ENCODE measurements around the gene BIRC6.

The BIRC6 gene

GRCh38 chr2:32376756-32377155 is 19.9 kb downstream of the BIRC6 start:
- no peak for DNase-seq (ENCODE audit: low read depth in 3 of 3)

DNA sequence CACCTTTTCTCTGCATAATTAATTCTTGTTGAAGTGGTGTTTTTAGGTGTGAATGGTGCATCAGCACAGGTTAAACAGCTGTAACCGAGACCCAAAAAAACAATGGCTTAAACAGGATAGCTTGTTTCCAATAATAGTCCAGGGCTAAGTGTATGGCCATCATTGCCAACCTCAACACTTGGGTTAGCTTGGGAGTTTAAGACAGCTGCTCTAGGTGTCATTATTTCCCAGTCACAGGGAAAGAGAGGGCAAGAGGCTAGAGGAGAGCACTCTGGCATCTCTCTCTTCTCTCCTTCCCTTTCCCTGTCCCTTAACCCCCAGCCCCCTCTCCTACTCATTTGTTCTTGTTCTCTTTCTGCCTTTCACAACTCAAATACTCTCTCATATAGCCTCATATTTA is 21.1 kb downstream of the BIRC6 start:
- DNase-seq (ENCODE audit: low read depth in 3 of 3), result no peak

DNA sequence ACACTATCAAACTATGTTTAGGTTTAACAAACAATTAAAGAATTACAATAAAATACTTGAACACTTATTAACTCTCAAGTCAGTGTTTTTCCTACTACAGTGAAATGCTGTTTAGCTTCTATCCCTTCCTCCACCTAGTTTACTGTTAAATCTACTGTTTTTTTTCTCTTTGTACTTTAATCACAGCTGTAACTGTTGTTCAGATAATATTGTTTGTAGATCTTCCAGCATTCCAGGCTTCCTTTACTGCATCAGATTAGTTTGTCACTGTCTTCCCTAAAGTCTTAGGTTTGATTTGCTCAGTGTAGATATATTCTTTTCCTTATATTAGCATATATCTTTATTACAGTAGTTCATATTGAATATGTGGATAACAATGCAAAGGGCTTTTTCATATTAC is 22.5 kb downstream of the BIRC6 start:
- DNase-seq (ENCODE audit: low read depth in 3 of 3), result no peak

DNA sequence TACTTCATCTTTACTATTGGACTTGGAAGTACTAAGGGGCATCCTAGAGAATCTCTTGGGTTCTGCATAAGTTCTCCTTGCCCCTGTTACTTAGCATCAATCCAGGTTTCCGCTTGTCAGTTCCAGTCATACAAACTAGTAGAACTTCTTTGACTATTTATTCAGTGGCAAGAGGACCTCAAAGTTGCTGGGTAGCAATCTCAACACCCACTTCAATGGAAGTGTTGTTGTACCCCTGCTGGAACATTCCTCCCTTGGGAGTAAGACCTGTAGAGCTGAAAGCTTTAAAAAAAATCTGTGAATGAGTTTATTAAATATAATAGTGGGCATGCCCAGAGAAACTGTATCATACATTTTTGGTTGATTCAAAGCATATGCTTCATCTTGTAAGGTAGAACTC is 27.0 kb downstream of the BIRC6 start:
- DNase-seq (ENCODE audit: low read depth in 3 of 3), result no peak

DNA sequence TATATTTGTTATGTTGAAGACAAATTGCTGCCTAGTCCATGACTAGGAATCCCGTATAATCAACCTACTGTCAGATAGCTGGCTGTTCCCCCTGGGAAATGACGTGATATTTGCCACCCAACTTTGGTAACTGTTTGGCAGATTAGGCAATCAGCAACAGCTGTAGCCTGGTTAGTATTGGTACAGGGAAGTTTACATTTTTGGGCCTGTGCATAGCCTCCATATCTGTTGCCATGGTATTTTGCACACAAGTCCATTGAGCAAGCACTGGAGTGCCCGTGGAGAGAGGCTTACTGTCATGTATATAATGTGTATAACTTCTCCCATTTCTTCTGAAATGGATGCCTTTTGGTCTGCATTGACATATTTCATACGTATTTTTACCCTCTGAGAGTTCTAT is 27.7 kb downstream of the BIRC6 start:
- no peak for DNase-seq (ENCODE audit: low read depth in 3 of 3)

DNA sequence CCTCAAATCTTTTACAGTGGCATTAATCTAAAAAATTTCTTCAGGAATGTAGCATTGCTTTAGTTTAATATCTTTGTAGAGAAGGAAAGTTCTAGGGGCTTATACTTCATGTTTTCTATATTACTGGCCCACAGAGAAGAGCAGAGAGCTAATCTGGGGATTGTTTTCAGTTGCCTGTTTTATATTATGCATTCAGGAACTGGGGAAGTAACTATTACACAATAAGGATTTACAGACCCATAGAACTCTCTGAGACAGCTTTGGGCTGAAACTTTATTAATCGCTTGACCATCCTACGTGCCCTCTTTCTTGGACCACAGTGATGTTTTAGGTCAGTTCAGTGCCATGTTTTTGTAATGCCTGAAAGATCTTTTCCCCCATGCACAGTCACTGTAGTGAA is 29.9 kb downstream of the BIRC6 start:
- no peak for DNase-seq (ENCODE audit: low read depth in 3 of 3)

- DNase-seq (ENCODE audit: low read depth in 3 of 3), result no peak
Observed at GRCh38 chr2:32399221-32399620, 42.4 kb downstream of the BIRC6 start.

- no peak for DNase-seq (ENCODE audit: low read depth in 3 of 3)
Observed at GRCh38 chr2:32402091-32402490, 45.3 kb downstream of the BIRC6 start.

DNA sequence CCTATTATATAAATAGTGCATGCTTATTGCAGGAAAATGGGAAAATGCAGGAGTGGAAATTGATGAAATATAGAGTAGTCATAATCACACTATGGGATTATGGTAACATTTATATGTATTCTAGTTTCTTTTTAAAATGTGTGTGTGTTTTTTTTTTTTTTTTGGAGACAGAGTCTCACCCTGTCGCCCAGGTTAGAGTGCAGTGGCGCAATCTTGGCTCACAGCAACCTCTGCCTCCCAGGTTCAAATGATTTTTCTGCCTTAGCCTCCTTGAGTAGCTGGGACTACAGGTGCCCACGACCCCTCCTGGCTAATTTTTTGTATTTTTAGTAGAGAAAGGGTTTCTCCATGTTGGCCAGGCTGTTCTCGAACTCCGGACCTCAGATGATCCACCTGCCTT is 47.0 kb downstream of the BIRC6 start:
- no peak for DNase-seq (ENCODE audit: low read depth in 3 of 3)

DNA sequence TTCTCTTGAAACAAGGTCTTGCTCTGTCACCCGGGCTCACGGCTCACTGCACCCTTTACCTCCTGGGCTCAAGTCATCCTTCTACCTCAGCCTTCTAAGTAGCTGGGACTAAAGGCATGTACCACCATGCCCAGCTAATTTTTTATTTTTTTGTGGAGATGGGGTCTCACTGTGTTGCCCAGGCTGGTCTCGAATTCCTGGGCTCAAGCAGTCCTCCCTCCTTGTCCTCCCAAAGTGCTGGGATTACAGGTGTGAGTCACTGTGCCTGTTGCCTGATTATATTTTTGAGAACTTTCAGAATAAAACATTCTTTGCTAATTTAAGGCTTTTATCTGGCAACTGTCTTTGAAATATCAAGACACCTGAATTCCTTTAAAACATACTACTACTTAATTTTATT is 47.9 kb downstream of the BIRC6 start:
- no peak for DNase-seq (ENCODE audit: low read depth in 3 of 3)

DNA sequence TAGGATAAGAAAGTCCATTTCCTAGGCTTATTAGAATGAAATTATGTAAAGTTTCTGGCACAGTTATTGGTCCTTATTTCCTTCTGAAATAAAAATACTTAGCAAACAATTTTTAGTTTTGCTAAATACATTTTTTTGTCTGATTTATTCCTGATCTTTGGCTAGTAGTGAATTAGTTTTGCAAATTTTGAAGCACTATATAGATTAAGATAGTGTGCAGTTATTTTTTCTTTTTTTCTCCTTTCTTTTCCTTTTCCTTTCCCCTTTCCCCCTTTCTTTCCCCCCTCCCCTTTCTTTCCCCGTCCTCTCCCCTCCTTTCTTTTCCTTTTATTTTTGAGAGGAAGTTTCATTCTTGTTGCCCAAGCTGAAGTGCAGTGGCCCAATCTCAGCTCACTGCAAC is 59.7 kb downstream of the BIRC6 start:
- DNase-seq (ENCODE audit: low read depth in 3 of 3), result no peak

- no peak for DNase-seq (ENCODE audit: low read depth in 3 of 3)
Observed at GRCh38 chr2:32417659-32418058, 60.8 kb downstream of the BIRC6 start.

DNA sequence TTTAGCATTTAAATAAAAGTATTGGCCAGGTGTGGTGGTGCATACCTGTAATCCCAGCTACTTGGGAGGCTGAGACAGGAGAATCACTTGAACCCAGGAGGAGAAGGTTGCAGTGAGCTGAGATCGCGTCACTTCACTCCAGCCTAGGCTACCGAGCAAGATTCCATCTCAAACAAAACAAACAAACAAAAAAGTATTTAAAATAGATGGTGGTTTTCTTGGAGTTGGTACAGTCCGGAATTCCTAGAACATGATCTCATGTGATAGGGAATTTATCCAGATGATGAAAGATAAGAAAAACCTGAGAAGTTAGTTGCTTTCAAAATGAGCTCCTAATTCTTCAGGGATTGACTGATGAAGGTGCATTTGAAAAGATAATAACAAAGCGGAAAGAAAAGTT is 62.0 kb downstream of the BIRC6 start:
- no peak for DNase-seq (ENCODE audit: low read depth in 3 of 3)

DNA sequence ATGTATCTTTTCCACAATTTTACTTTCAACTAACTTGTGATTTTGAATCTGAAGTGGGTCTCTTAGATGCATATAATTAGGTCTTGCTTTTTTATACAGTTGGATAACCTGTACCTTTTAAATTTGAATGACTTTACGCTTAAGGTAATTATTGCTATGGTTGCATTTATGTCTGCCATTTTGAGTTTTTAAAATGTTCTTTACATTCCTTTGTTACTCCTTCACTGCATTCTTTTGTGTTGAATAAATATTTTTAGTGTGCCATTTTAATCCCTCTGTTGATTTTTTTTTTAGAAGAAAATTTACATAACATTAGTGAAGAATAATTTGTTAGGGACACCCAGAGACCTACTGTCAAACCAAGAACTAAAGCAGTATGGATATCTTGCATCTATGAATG is 65.3 kb downstream of the BIRC6 start:
- no peak for DNase-seq (ENCODE audit: low read depth in 3 of 3)

DNA sequence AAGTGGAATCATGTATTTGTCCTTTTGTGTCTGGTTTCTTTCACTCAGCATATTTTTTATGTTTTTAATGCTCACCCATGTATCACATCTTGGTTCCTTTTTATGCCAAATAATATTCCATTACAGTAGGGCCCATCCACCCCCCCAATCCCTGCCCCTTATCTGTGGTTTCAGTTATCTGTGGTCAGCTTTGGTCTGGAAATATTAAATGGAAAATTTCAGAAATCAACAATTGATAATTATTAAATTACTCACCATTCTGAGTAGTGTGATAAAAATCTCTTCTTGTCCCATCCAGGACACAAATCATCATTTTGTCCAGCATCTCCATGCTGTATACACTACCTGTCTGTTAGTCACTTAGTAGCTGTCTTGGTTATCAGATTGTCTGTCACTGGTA is 66.7 kb downstream of the BIRC6 start:
- no peak for DNase-seq (ENCODE audit: low read depth in 3 of 3)

DNA sequence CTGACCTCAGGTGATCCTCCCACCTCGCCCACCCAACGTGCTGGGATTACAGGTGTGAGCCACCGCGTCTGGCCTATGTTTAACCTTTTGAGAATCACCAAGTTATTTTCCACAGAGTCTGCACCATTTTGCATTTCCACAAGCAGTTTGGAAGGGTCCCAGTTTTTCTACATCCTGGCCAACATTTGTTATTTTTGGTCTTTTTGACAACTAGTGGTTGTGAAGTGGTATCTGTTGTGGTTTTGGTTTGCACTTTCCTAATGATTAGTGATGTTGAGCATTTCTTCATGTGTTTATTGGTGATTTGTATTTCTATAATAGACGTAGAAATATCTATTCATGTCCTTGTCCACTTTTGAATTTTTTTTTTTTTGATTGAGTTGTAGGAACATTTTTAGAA is 67.9 kb downstream of the BIRC6 start:
- DNase-seq (ENCODE audit: low read depth in 3 of 3), result no peak

GRCh38 chr2:32425719-32426141 is 68.9 kb downstream of the BIRC6 start:
- no peak for DNase-seq (ENCODE audit: low read depth in 3 of 3)

GRCh38 chr2:32427672-32428610 is 71.1 kb downstream of the BIRC6 start:
- DNase-seq (ENCODE audit: low read depth in 3 of 3), result no peak

- no peak for DNase-seq (ENCODE audit: low read depth in 3 of 3)
Observed at GRCh38 chr2:32430804-32431203, 74.0 kb downstream of the BIRC6 start.

DNA sequence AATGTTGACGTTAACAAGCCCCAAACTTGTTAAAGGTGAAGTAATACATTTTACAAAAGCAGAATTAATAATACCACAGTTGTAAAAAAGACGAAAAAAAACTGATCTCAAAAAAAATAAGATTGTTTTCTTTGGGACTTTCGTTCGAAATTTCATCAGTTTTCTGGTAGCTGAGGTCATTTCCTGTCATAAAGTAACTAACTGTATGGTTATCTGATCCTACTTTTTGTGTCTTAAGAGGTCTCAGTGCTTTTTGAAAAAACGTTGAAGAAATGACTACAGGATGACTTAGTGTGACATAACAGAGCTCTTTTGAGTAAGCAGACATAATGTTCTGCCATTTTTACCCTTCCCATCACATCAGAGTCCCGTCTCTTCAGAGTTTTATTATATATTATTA is 79.3 kb downstream of the BIRC6 start:
- no peak for DNase-seq (ENCODE audit: low read depth in 3 of 3)

DNA sequence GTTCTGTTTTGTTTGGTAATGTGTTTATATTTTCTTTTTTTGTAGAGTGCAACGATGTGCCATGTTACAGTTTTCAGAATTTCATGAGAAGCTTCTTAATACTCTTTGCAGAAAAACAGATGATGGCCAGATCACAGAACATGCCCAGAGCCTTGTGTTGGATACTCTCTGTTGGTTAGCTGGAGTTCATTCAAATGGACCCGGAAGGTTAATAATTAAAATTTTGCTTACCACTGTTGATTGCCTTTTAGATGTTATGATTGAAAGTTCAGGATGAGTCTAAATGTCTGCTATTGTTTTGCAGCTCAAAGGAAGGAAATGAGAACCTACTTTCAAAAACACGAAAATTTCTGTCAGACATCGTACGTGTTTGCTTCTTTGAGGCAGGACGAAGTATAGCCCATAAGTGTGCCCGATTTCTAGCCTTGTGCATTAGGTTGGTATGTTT is 85.2 kb downstream of the BIRC6 start:
- no peak for DNase-seq (ENCODE audit: low read depth in 3 of 3)

GRCh38 chr2:32446369-32446768 is 89.5 kb downstream of the BIRC6 start:
- DNase-seq (ENCODE audit: low read depth in 3 of 3), result no peak

GRCh38 chr2:32450851-32451250 is 94.0 kb downstream of the BIRC6 start:
- DNase-seq (ENCODE audit: low read depth in 3 of 3), result no peak

Measured in stimulated activated CD4-positive, alpha-beta T cell treated with anti-CD3 and anti-CD28 coated beads, TNF-alpha, amount 100 ng/mL, for 4 hours (primary cell).